Body of pancreas (tissue), 4 donors: ENCODE measurements around the gene MARK1. TPM values are rescaled to one million over a fixed set of nuclear protein-coding genes. Genes with fewer than 3 reads are reported as not detected.
"Not testable (repeated sequence)": the region's sequence is repeated elsewhere in the genome, so short reads cannot be mapped to it uniquely, and the experiment has no call there.

Experiments
- ATAC-seq: fragments of 150-250 bp; one replicate; pipeline ENCODE4 v1.9.1; 2016
- DNase-seq, 4 donors: peaks; one replicate each; pipeline ENCODE4 v3.0.0-alpha.2; 2019
- H3K27ac ChIP-seq, 4 donors: fragments of 200-600 bp; sonication (generic); 1 replicate in 3 of 4; 2 replicates in 1 of 4; pipeline versions ENCODE4 v1.5.1 to v1.6.1; 2016 to 2019; ENCODE audit warnings: mild to moderate bottlenecking in 1 of 4, mixed read lengths in 1 of 4, moderate library complexity in 1 of 4
- H3K27me3 ChIP-seq, 2 donors: fragments of 200-600 bp; sonication (generic); one replicate each; pipeline ENCODE4 v1.6.0; 2016; ENCODE audit warnings: mild to moderate bottlenecking in 1 of 2
- H3K36me3 ChIP-seq, 2 donors: fragments of 200-600 bp; sonication (generic); replicated peaks in 1 of 2; 2 replicates each; pipeline ENCODE4 v1.5.1; 2016; ENCODE audit warnings: low read depth in 2 of 2; ENCODE audit not compliant: insufficient read depth in 1 of 2
- H3K4me1 ChIP-seq: fragments of 200-600 bp; sonication (generic); one replicate; pipeline ENCODE4 v1.6.0; 2016
- H3K4me3 ChIP-seq, 2 donors: fragments of 200-600 bp; sonication (generic); 1 replicate in 1 of 2; 2 replicates in 1 of 2; pipeline ENCODE4 v1.5.1; 2016 to 2019
- H3K9me3 ChIP-seq, 3 donors: fragments of 200-600 bp; sonication (generic); 1 replicate in 2 of 3; 2 replicates in 1 of 3; pipeline ENCODE4 v1.5.1; 2016
- POLR2A ChIP-seq, 3 donors: fragments of 450-650 bp; IDR thresholded peaks; one replicate each; pipeline ENCODE4 v1.6.1; 2016; ENCODE audit warnings: antibody characterized with exemption in 3 of 3, mild to moderate bottlenecking in 2 of 3
- WGBS, 2 donors: methylation state at CpG; one replicate each; pipeline ENCODE4 v1.1.5; 2017; 5-methylcytosine and 5-hydroxymethylcytosine counted together
- intact Hi-C: fragments of 100-400 bp; cut with DNase I; formaldehyde crosslinking; loops from one replicate; pipeline ENCODE4 v1.15.1; 2023
- total RNA-seq, 2 donors: library from RNA; depleted of rRNA; stranded (reverse); fragments of >200 nt; gene quantifications; one replicate each; pipeline ENCODE4 v1.1.0, GENCODE V29; 2016
- TF ChIP-seq, protein P1 (sequence below), 7 experiments: fragments of 450-650 bp in 4 of 7; fragments of 200-600 bp in 3 of 7; sonication (generic) in 3 of 7; IDR thresholded peaks; one replicate each; pipeline ENCODE4 v1.5.1; 2016 to 2019; ENCODE audit warnings: antibody characterized with exemption in 7 of 7

Gene MARK1
- total RNA-seq, 2 donors from 2014 or later, result 2.1 to 5.3 TPM

DNA sequence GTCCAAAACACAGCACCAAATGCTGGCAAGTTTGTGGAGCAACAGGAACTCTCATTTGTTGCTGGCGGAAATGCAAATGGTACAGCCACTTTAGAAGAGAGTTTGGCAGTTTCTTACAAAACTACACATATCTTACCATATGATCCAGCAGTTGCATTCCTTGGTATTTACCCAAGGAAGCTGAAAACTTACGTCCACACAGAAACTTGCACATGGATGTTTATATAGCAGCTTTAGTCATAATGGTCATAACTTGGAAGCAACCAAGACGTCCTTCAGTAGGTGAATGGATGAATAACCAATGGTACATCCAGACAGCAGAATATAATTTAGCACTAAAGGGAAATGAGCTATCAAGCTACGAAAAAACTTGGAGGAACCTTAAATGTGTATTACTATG is 66.4 kb downstream of the MARK1 start:
- intact Hi-C loops, result no loop called here
- WGBS, 2 donors, result 64 to 68% methylated on average over 4 of the region's 4 CpGs

DNA sequence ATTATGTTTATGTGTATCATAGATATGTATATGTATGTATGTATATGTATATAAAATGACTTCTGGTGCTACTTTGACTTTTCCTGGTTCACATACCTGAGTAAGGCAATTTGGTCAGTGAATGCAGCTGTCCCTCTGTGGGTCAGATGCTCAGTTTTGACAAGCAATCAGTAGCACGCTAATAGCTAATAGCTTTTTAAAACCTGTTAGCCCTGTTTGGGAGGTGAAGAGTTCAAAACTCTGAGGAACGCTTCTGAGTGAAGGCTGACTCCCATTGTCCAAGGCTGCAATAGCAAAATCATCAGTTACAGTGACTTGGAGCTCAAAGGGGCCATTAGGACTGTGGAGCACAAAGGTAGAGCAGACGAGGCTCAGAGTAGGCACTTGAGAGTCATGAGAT is 67.2 kb downstream of the MARK1 start:
- H3K4me1 ChIP-seq, result no peaks in the 10 kb centered on the region
- no peak for TF ChIP-seq POLR2A (IDR thresholded peaks at IDR 0.05)
- TF ChIP-seq, protein P1, sequence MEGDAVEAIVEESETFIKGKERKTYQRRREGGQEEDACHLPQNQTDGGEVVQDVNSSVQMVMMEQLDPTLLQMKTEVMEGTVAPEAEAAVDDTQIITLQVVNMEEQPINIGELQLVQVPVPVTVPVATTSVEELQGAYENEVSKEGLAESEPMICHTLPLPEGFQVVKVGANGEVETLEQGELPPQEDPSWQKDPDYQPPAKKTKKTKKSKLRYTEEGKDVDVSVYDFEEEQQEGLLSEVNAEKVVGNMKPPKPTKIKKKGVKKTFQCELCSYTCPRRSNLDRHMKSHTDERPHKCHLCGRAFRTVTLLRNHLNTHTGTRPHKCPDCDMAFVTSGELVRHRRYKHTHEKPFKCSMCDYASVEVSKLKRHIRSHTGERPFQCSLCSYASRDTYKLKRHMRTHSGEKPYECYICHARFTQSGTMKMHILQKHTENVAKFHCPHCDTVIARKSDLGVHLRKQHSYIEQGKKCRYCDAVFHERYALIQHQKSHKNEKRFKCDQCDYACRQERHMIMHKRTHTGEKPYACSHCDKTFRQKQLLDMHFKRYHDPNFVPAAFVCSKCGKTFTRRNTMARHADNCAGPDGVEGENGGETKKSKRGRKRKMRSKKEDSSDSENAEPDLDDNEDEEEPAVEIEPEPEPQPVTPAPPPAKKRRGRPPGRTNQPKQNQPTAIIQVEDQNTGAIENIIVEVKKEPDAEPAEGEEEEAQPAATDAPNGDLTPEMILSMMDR (IDR thresholded peaks at IDR 0.05), result no peak
- H3K4me3 ChIP-seq, result no peak overlapping the region
- H3K36me3 ChIP-seq, result no peaks in the 10 kb centered on the region
- H3K27ac ChIP-seq, result no peak overlapping the region
- no peak for ATAC-seq
- no peak for DNase-seq
- 60 to 62% methylated on average over 3 of the region's 3 CpGs for WGBS, 2 donors
- intact Hi-C loops, result no loop called here
- no peaks in the 10 kb centered on the region for H3K9me3 ChIP-seq
- no peaks in the 10 kb centered on the region for H3K27me3 ChIP-seq

More for the DNA sequence above, 66.4 kb downstream of the MARK1 start:
- Histone ChIP-seq H3K27me3 (no peaks in the 10 kb centered on the region), H3K4me1 (no peaks in the 10 kb centered on the region), H3K9me3 (no peaks in the 10 kb centered on the region), H3K27ac (no peak overlapping the region), H3K4me3 (no peak overlapping the region), H3K36me3 (no peaks in the 10 kb centered on the region)
- no peak for DNase-seq
- no peak for ATAC-seq
- no peak for TF ChIP-seq POLR2A (IDR thresholded peaks at IDR 0.05)
- TF ChIP-seq, protein P1 (IDR thresholded peaks at IDR 0.05), result no peak

DNA sequence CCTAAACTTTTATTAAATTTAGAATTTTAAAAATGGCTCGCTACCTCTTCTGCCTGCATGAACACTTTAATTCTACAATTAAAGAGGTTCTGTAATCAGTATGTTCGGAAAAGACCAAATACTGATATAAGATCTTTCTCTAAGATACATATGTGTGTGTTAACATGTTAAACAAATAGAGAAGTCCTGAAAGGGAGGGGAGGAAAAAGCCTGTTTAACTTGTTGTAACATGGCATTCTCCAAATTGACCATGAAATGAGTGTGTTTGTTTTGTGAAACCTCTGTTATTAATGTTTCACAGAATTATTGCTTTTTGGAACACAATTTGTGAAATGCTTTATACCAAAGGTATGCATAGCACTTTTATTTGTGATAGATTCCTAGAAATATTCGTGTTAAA is 77.0 kb downstream of the MARK1 start:
- Histone ChIP-seq H3K9me3 (no peaks in the 10 kb centered on the region), H3K4me3 (no peak overlapping the region), H3K4me1 (no peaks in the 10 kb centered on the region), H3K27me3 (no peaks in the 10 kb centered on the region), H3K36me3 (no peaks in the 10 kb centered on the region), H3K27ac (no peak overlapping the region)
- intact Hi-C loops, result no loop called here
- DNase-seq (no peak), ATAC-seq (no peak)
- 45 to 46% methylated on average over 3 of the region's 3 CpGs for WGBS, 2 donors
- TF ChIP-seq, protein P1 (IDR thresholded peaks at IDR 0.05), result no peak
- no peak for TF ChIP-seq POLR2A (IDR thresholded peaks at IDR 0.05)

DNA sequence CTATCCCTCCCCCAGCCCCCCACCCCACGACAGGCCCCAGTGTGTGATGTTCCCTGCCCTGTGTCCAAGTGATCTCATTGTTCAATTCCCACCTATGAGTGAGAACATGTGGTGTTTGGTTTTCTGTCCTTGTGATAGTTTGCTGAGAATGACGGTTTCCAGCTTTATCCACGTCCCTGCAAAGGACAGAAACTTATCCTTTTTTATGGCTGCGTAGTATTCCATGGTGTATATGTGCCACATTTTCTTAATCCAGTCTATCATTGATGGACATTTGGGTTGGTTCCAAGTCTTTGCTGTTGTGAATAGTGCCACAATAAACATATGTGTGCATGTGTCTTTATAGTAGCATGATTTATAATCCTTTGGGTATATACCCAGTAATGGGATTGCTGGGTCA is 77.7 kb downstream of the MARK1 start:
- H3K36me3 ChIP-seq, H3K4me3 ChIP-seq, ATAC-seq, intact Hi-C loops, H3K27me3 ChIP-seq, H3K9me3 ChIP-seq, H3K27ac ChIP-seq, DNase-seq, H3K4me1 ChIP-seq: not testable (repeated sequence)
- WGBS, 2 donors, result 81 to 83% methylated on average over 4 of the region's 4 CpGs

DNA sequence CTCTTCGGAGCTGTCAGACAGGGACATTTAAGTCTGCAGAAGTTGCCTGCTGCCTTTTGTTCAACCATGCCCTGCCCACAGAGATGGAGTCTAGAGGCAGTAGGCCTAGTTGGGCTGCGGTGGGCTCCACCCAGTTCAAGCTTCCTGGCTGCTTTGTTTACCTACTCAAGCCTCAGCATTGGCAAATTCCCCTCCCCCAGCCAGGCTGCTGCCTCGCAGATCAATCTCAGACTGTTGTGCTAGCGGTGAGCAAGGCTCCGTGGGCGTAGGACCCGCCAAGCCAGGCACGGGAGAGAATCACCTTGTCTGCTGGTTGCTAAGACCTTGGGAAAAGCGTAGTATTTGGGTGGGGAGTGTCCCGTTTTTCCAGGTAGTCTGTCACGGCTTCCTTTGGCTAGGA is 83.2 kb downstream of the MARK1 start:
- H3K9me3 ChIP-seq, H3K36me3 ChIP-seq, H3K4me3 ChIP-seq, intact Hi-C loops, H3K4me1 ChIP-seq, H3K27ac ChIP-seq, DNase-seq, H3K27me3 ChIP-seq, ATAC-seq: not testable (repeated sequence)
- WGBS, 2 donors, result 68 to 71% methylated on average over 9 to 11 of the region's 11 CpGs

DNA sequence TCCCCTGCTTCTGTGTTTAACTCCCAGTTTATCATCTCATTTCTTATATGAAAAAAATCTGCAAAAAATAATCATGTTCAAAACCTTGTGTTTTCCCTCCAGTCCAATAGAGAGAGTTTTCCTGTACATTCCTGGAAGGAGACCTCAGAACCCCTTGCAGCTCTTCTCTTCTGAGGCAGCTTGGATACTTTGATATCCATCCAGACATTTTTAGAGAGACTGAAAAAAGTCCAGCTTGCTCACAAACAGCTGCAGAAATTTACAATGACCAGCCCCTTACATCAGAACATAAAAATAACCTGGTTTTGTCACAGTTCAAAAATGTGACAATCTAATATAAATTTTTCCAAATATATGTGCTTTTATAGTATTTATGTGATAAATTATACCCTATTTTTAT is 88.9 kb downstream of the MARK1 start:
- Histone ChIP-seq H3K9me3 (no peaks in the 10 kb centered on the region), H3K27ac (no peak overlapping the region), H3K4me3 (no peak overlapping the region), H3K36me3 (no peaks in the 10 kb centered on the region), H3K27me3 (no peaks in the 10 kb centered on the region), H3K4me1 (no peaks in the 10 kb centered on the region)
- DNase-seq (no peak), ATAC-seq (no peak)
- intact Hi-C loops, result no loop called here
- no peak for TF ChIP-seq POLR2A (IDR thresholded peaks at IDR 0.05)
- TF ChIP-seq, protein P1 (IDR thresholded peaks at IDR 0.05), result no peak
